Loucy (cell line): Measurements from ENCODE around the gene SLC45A3.

Experiments
- EZH2phosphoT487 ChIP-seq: fragments of 200-600 bp; IDR thresholded peaks from 2 replicates; pipeline ENCODE4 v1.6.1; 2018; ENCODE audit warnings: antibody characterized with exemption, mild to moderate bottlenecking, moderate library complexity, borderline replicate concordance
- TF ChIP-seq, protein P1 (sequence below): fragments of 200-600 bp; sonication (generic); conservative IDR thresholded peaks from 2 replicates; pipeline ENCODE4 v1.5.1; 2014; ENCODE audit warnings: mild to moderate bottlenecking, antibody characterized with exemption, low read length

DNA sequence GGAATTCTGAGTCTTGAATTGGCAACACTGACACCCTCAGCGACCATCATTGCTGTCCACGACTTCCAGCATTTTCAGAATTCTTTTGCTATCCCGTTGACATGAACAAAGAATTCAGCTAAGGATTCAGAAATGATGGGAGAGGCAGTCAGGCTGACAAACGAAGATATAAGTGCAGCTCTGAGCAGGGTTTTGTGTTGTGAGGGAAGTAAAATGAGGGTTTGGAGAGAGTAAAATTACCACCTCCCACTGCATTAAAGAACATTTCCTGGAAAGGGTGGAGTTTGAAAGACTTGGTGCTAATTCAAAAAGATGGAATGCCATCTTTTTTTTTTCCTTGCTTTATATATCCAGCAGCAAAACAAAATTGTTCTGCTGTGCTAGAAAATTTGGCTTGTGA lies 43.6 kb downstream of the SLC45A3 start:
- TF ChIP-seq, protein P1, sequence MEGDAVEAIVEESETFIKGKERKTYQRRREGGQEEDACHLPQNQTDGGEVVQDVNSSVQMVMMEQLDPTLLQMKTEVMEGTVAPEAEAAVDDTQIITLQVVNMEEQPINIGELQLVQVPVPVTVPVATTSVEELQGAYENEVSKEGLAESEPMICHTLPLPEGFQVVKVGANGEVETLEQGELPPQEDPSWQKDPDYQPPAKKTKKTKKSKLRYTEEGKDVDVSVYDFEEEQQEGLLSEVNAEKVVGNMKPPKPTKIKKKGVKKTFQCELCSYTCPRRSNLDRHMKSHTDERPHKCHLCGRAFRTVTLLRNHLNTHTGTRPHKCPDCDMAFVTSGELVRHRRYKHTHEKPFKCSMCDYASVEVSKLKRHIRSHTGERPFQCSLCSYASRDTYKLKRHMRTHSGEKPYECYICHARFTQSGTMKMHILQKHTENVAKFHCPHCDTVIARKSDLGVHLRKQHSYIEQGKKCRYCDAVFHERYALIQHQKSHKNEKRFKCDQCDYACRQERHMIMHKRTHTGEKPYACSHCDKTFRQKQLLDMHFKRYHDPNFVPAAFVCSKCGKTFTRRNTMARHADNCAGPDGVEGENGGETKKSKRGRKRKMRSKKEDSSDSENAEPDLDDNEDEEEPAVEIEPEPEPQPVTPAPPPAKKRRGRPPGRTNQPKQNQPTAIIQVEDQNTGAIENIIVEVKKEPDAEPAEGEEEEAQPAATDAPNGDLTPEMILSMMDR, result no peak
- no peak for TF ChIP-seq EZH2phosphoT487
